Common myeloid progenitor, CD34-positive (primary cell): Measurements from ENCODE around the gene NTM.

Source experiments
- CTCF ChIA-PET: fragments of 350-600 bp; sonication (Branson Sonifier 250); formaldehyde crosslinking; loops from one replicate; lab custom pipeline; 2021; ENCODE audit warnings: antibody characterized with exemption; lab: Charles Lee
- POLR2A ChIA-PET: fragments of 350-600 bp; sonication (Branson Sonifier 250); formaldehyde crosslinking; loops from one replicate; lab custom pipeline; 2021; ENCODE audit warnings: antibody characterized with exemption; lab: Charles Lee
- DNase-seq, 3 donors: peaks; one replicate each; pipeline versions ENCODE4 v3.0.0 to v3.0.0-alpha.2; 2013
- H3K27ac ChIP-seq, 2 experiments: 1 replicate in 1 of 2; 2 replicates in 1 of 2; pipeline ENCODE4 v1.7.0; 2013; ENCODE audit warnings: inconsistent platforms in 2 of 2, low read length in 2 of 2, mild to moderate bottlenecking in 2 of 2, low read depth in 1 of 2, moderate library complexity in 1 of 2; ENCODE audit not compliant: severe bottlenecking in 2 of 2, insufficient read depth in 1 of 2, poor library complexity in 1 of 2
- H3K27me3 ChIP-seq, 5 experiments: replicated peaks in 2 of 5; 1 replicate in 3 of 5; 2 replicates in 2 of 5; pipeline versions ENCODE4 v1.6.1 to v1.7.0; 2013; ENCODE audit warnings: low read length in 4 of 5, mild to moderate bottlenecking in 2 of 5, moderate library complexity in 2 of 5, inconsistent platforms in 1 of 5; ENCODE audit not compliant: insufficient read depth in 5 of 5, control insufficient read depth in 4 of 5
- H3K36me3 ChIP-seq, 4 experiments: 1 replicate in 2 of 4; 2 replicates in 2 of 4; pipeline versions ENCODE4 v1.6.1 to v1.7.0; 2013; ENCODE audit warnings: low read length in 3 of 4, control low read depth in 1 of 4, mild to moderate bottlenecking in 1 of 4; ENCODE audit not compliant: control insufficient read depth in 4 of 4, insufficient read depth in 4 of 4
- H3K4me1 ChIP-seq, 4 experiments: 1 replicate in 3 of 4; 2 replicates in 1 of 4; pipeline versions ENCODE4 v1.6.1 to v1.7.1; 2013; ENCODE audit warnings: low read length in 3 of 4, mild to moderate bottlenecking in 3 of 4, control low read depth in 1 of 4, inconsistent platforms in 1 of 4, moderate library complexity in 1 of 4; ENCODE audit not compliant: control insufficient read depth in 4 of 4, insufficient read depth in 4 of 4; ENCODE audit errors: control extremely low read depth in 1 of 4
- H3K4me3 ChIP-seq, 7 experiments: 1 replicate in 4 of 7; 2 replicates in 3 of 7; pipeline versions ENCODE4 v1.5.1 to v1.7.0; 2013; ENCODE audit warnings: mild to moderate bottlenecking in 7 of 7, low read length in 6 of 7, moderate library complexity in 6 of 7, inconsistent platforms in 2 of 7, low read depth in 2 of 7, control low read depth in 1 of 7; ENCODE audit not compliant: insufficient read depth in 4 of 7, control insufficient read depth in 1 of 7; ENCODE audit errors: extremely low read depth in 1 of 7
- H3K9me3 ChIP-seq, 5 experiments: 1 replicate in 4 of 5; 2 replicates in 1 of 5; pipeline versions ENCODE4 v1.6.1 to v1.7.1; 2013; ENCODE audit warnings: low read length in 4 of 5, mild to moderate bottlenecking in 2 of 5, inconsistent platforms in 1 of 5, low read depth in 1 of 5, moderate library complexity in 1 of 5; ENCODE audit not compliant: control insufficient read depth in 4 of 5, insufficient read depth in 2 of 5; ENCODE audit errors: control extremely low read depth in 1 of 5
- WGBS: methylation state at CpG from one replicate; pipeline ENCODE4 v1.1.5; 2013; ENCODE audit not compliant: insufficient coverage; 5-methylcytosine and 5-hydroxymethylcytosine counted together

Gene NTM

DNA sequence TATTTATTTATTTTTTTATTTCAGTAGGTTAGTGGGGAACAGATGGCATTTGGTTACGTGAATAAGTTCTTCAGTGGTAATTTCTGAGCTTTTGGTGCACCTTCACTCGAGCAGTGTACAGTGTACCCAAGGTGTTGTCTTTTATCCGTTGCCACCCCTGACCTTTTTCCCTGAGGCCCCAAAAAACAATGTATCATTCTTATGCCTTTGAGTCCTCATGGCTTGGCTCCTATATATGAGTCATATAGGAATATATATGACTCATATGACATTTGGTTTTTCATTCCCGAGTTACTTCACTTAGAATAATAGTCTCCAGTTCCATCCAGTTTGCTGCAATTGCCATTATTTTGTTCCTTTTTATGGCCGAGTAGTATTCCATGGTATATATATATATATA, 763.9 kb downstream of the NTM start:
- 70% methylated on average over 2 of the region's 5 CpGs for WGBS
- Histone ChIP-seq H3K27me3 (peaks cover 0 to 14% (median 7%) of the 10 kb centered on the region in 5 experiments), H3K4me3 (no peak overlapping the region), H3K4me1 (no peaks in the 10 kb centered on the region), H3K36me3 (no peaks in the 10 kb centered on the region), H3K9me3 (peaks cover 0 to 1% (median 0%) of the 10 kb centered on the region in 5 experiments), H3K27ac (no peak overlapping the region)
- DNase-seq, result no peak
- ChIA-PET CTCF (interaction anchor here (0.6 to 1.1 kb wide), 2 partner anchors 386 to 439 kb away, joined by 3 read pairs; no protein-coding TSS in a partner anchor), POLR2A (no interaction called here)

DNA sequence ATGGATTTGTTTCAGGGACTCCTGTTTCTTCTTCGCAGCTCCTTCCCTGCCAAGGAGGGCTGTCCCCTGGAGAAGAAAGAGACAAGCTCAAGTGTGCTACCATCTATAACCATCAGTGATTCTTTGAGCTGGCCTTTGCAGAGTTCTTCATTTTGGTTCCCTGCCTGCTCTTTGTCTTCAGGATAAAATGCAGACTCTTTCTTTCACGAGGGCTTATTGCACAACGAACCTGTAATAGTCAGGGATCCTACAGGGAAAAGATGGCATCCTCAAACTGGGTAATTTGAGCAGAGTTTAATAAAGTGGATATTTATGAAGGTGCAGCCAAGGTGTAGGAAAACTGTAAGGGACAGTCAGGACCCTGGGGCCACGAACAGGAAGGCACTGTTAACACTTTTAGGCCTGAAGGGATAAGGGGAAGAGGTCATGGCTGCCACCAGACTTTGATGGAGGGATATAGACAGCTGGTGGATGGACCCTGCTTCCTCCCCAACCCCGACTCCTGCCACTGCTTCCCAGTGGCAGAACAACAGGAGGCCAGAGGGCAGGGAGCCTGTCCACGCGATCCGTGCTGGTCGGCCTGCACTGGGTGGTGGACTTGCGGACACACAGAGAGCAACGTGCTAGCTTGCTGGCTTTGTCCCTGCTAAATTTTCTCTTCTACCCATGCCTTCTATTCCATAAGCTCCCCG, 767.0 kb downstream of the NTM start:
- POLR2A ChIA-PET, result no interaction called here
- CTCF ChIA-PET, result interaction anchor here (0.5 to 1.1 kb wide), 3 partner anchors 18 to 617 kb away, joined by 3 read pairs; no protein-coding TSS in a partner anchor
- Histone ChIP-seq H3K36me3 (no peaks in the 10 kb centered on the region), H3K9me3 (peaks cover 0 to 1% (median 0%) of the 10 kb centered on the region in 5 experiments), H3K4me1 (no peaks in the 10 kb centered on the region), H3K27ac (no peak overlapping the region), H3K4me3 (no peak overlapping the region), H3K27me3 (peaks cover 0 to 7% (median 2%) of the 10 kb centered on the region in 5 experiments)
- WGBS, result 92% methylated on average over 8 of the region's 12 CpGs
- DNase-seq, result no peak

DNA sequence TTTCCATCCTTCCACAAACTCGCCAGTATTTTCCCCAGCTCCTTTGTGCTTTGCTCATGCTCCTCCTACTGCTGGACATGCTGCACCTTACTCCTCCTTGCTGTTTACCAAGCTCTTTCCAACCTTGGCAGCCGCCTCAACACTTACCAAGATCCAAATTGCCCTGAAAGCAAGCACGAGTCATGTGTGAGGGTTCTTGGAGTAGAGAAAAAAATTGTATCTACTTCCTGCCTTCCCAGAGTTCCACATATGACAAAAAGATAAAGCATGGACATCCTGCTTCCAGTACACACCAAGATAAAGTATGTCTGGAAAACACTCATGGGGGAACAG, 767.5 kb downstream of the NTM start:
- Histone ChIP-seq H3K4me3 (no peak overlapping the region), H3K9me3 (peaks cover 0 to 1% (median 0%) of the 10 kb centered on the region in 5 experiments), H3K27me3 (peaks cover 0 to 7% (median 2%) of the 10 kb centered on the region in 5 experiments), H3K36me3 (no peaks in the 10 kb centered on the region), H3K4me1 (no peaks in the 10 kb centered on the region), H3K27ac (no peak overlapping the region)
- ChIA-PET CTCF (interaction anchor here (1.1 kb wide), 1 partner anchor 18 kb away, joined by 3 read pairs; no protein-coding TSS in a partner anchor), POLR2A (no interaction called here)
- DNase-seq, result no peak
- 100% methylated on average over 1 of the region's 3 CpGs for WGBS

DNA sequence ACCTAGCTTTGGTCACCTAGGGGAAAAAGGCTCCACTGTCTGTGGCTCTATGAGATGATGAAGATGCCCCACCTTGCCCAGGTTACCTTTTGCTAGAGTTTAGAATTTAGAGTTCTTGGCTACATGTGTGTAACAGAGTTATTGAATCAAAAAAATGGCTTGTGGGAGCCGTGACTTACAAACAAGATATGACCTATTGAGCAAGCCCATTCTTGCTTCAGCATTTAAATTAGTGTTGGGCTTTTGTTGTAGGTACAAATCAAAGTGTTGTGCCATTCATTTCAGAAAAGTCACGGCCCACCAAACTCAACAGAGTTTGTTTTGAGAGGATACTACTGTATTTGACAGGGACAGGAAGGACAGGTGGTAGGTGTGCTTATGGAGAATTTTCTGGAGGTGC, 768.8 kb downstream of the NTM start:
- H3K36me3 ChIP-seq, result no peaks in the 10 kb centered on the region
- H3K4me3 ChIP-seq, result no peak overlapping the region
- no peak overlapping the region for H3K27ac ChIP-seq
- no peak for DNase-seq
- H3K9me3 ChIP-seq, result no peaks in the 10 kb centered on the region
- CTCF ChIA-PET, result interaction anchor here (1.0 kb wide), 1 partner anchor 271 kb away, joined by 3 read pairs; no protein-coding TSS in a partner anchor
- peaks cover 0 to 2% (median 0%) of the 10 kb centered on the region in 5 experiments for H3K27me3 ChIP-seq
- no peaks in the 10 kb centered on the region for H3K4me1 ChIP-seq
- POLR2A ChIA-PET, result no interaction called here
- WGBS, result 86% methylated on average over 2 of the region's 2 CpGs

DNA sequence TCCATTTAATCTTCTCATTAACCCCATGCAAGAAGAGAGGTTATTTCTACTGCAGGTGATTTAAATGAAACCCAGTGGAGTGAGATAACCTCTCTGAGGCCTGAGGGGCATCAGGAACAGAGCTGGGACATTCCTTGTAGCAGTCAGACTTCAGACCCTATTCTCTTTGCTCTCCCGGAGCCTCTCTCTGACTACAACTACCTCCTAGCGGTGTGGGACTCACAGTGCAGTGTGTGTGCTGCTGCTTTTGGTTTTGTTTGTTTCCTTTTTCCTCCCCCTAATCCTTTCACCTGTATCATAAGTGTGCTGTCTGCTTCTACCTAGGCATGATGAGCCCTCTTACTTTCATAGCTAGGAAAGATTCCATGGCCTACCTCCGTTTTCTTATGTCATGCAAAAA, 769.6 kb downstream of the NTM start:
- DNase-seq, result no peak
- Histone ChIP-seq H3K27me3 (peaks cover 0 to 2% (median 0%) of the 10 kb centered on the region in 5 experiments), H3K4me1 (no peaks in the 10 kb centered on the region), H3K27ac (no peak overlapping the region), H3K9me3 (no peaks in the 10 kb centered on the region), H3K4me3 (no peak overlapping the region), H3K36me3 (no peaks in the 10 kb centered on the region)
- CTCF ChIA-PET, result no interaction called here
- WGBS, result 83% methylated on average over 1 of the region's 3 CpGs
- POLR2A ChIA-PET, result no interaction called here

DNA sequence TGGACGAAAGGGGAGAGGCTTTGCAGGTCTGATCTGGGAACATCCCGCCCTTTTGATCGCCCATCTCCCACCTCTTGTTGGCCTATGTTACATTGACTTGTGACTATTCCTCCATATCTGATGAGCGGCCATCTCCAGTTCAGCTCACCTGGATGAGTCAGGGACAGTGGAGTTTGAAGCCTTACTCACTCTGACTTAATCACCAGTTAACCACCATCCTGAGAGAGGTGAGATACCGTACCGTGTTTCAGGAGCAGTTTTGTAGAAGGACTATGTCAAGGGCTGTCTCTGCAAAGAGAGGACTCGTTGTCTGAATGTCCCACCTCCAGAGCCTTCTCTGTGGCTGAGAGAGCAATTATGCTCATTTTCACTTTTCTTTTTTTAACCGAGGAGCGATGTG, 771.7 kb downstream of the NTM start:
- no peak for DNase-seq
- WGBS, result 89% methylated on average over 5 of the region's 9 CpGs
- POLR2A ChIA-PET, result no interaction called here

DNA sequence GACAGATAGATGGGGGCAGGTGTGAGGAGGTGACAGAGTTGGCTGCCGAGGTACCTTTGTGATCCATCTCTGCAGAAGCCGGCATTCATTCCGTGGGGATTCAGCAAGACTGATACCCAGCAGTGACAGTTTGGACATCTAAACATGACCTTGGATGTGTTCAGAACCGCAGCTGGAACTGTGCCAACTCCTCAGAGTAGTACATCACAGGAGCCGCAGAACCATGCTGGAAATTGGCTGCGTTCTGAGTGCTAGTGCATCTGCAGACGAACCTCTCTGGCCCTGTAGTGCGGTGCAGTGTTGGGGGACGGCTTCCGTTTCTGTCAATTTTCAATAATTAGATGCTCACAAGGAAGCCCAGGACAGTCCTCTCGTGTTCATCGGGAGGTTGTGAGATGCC, 772.1 kb downstream of the NTM start:
- 79% methylated on average over 8 of the region's 12 CpGs for WGBS
- no peak for DNase-seq
- no peaks in the 10 kb centered on the region for H3K9me3 ChIP-seq
- H3K4me1 ChIP-seq, result no peaks in the 10 kb centered on the region
- POLR2A ChIA-PET, result no interaction called here
- no peaks in the 10 kb centered on the region for H3K36me3 ChIP-seq
- peaks cover 0 to 2% (median 0%) of the 10 kb centered on the region in 5 experiments for H3K27me3 ChIP-seq
- H3K27ac ChIP-seq, result no peak overlapping the region
- CTCF ChIA-PET, result no interaction called here
- no peak overlapping the region for H3K4me3 ChIP-seq

More for the DNA sequence above, 771.7 kb downstream of the NTM start:
- H3K4me1 ChIP-seq, result no peaks in the 10 kb centered on the region
- H3K27ac ChIP-seq, result no peak overlapping the region
- H3K4me3 ChIP-seq, result no peak overlapping the region
- CTCF ChIA-PET, result no interaction called here
- H3K9me3 ChIP-seq, result no peaks in the 10 kb centered on the region
- peaks cover 0 to 2% (median 0%) of the 10 kb centered on the region in 5 experiments for H3K27me3 ChIP-seq
- no peaks in the 10 kb centered on the region for H3K36me3 ChIP-seq
